ENCODE measurements around the gene LRFN4. TPM values are rescaled to one million over a fixed set of nuclear protein-coding genes. Genes with fewer than 3 reads are reported as not detected.

The LRFN4 gene
- total and polyA plus RNA-seq, 10 of the 15 experiments (the other 5 are each of a cell fraction or from before 2014, with no cell fraction given), result 0.03 to 43.8 (median 4.9) TPM

DNA sequence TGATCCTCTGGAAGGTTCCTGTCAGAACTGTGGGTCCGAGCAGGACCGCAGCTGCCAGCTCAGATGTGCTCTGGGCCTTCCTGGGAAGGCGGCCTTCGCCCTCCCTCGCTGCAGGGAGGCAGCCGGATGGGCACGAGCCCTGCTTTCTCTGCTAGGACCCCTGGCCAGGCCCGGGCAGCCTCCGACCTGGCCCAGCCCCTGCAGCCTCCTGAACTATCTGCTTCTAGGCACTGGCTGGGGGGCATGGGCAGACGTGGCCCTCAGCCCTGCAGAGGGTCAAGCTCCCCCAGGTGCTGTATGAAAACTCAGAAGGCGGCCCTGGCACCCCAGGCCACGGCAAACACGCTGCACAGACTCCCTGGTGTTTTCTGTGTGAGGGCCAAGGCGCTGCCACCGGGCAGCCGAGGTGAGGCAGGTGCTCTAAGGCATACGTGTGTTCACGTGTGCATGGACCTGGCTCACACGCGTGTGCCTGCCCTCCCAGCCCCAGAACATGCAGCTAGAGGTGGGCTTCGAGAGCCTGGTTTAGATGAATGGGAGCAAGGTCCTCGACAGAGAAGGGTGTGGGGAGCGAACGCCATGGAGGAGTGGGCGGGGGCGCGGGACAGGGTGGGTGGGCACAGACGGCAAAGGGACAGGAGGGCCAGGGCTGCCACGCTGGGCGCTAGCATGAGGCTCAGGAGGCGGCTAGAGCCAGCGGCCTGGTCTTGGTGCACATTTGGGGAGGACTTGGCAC lies 4.3 kb downstream of the LRFN4 start:
- Histone ChIP-seq H3K4me3 (no peak overlapping the region), H3K27me3 (replicated peaks in 1 of 2; ENCODE audit: control insufficient read depth in 2 of 2, insufficient read depth in 2 of 2, low read length in 1 of 2) (no peaks in the 10 kb centered on the region), H3K36me3 (ENCODE audit: control insufficient read depth in 2 of 2, insufficient read depth in 2 of 2, low read length in 1 of 2) (no peaks in the 10 kb centered on the region), H3K4me2 (ENCODE audit: control insufficient read depth, insufficient read depth) (no peak overlapping the region), H2AFZ (ENCODE audit: control insufficient read depth, low read depth, low read length) (no peak overlapping the region), H3K9ac (ENCODE audit: control insufficient read depth, insufficient read depth, low read length) (no peak overlapping the region), H3K27ac (ENCODE audit: control insufficient read depth, insufficient read depth) (no peak overlapping the region), H3K4me1 (ENCODE audit: control insufficient read depth, insufficient read depth, low read length) (no peaks in the 10 kb centered on the region), H4K20me1 (ENCODE audit: control insufficient read depth, insufficient read depth) (no peaks in the 10 kb centered on the region), H3K79me2 (ENCODE audit: control insufficient read depth, insufficient read depth, low read length) (peaks cover 8% of the 10 kb centered on the region), H3K9me3 (replicated peaks; ENCODE audit: control insufficient read depth, insufficient read depth, low read length) (no peaks in the 10 kb centered on the region)
- WGBS (ENCODE audit: insufficient coverage, insufficient replicate concordance, low lambda C conversion rate, missing lambda C conversion rate), result 87% methylated on average over 20 of the region's 32 CpGs
- CTCF ChIA-PET, result no interaction called here
- no TSS peak for BruUV-seq (replicated peaks)
- in situ Hi-C loops (cut with MboI) (no loop called here), intact Hi-C loops (cut with micrococcal nuclease; ENCODE audit: unreplicated experiment) (no loop called here)
- RAD21 ChIA-PET (ENCODE audit: unreplicated experiment), result no interaction called here
- TF ChIP-seq BACH1 (IDR thresholded peaks at IDR 0.05; ENCODE audit: borderline replicate concordance) (no peak), NR2F1 (conservative IDR thresholded peaks at IDR 0.05) (no peak), HDAC6 (IDR thresholded peaks at IDR 0.05; ENCODE audit: unreplicated experiment) (no peak), EED (IDR thresholded peaks at IDR 0.05; ENCODE audit: low read depth) (no peak), BHLHE40 (IDR thresholded peaks at IDR 0.05; ENCODE audit: borderline replicate concordance in 1 of 2, low read depth in 2 of 2, low read length in 1 of 2) (no peak), KAT2A (conservative IDR thresholded peaks at IDR 0.05; ENCODE audit: control insufficient read depth, low read depth, low read length) (no peak), TAF1 (IDR thresholded peaks at IDR 0.05; ENCODE audit: borderline replicate concordance, low read depth, low read length) (no peak)
- SMC1A ChIA-PET (ENCODE audit: uncharacterized antibody, unreplicated experiment), result no interaction called here
- FAIRE-seq, result no peak
- ATAC-seq, result no peak
- DNase-seq (ENCODE audit: low read depth, low spot score), result no peak
- POLR2A ChIA-PET, result no interaction called here
